AG08395 (cell line): ENCODE measurements around the gene PDE4D.

Source experiments
- DNase-seq: peaks from one replicate; pipeline ENCODE4 v3.0.0; 2012; ENCODE audit warnings: mixed read lengths, low spot score

PDE4D gene

GRCh38 chr5:59037941-59038797 is 855.4 kb downstream of the PDE4D start:
- DNase-seq = no peak

DNA sequence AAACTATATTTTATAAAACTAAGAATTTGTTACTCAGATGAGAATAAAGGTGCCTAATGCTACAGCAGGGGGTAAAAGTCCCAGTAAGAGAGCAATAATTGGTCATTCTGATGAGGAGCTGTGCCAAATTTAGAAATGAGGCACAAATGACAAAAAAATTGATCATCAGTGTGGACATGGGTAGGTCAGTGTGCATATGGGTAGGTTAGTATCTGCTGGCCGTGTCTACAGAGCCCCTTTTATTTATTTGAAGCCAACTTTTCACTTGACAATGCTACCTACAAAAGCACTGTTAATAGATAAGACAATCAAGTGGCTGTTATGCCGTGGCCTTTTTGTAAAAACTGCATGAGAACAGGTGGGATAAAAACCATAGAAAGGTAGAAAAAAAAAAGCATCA is 856.1 kb downstream of the PDE4D start:
- no peak for DNase-seq

- DNase-seq = no peak
Observed at GRCh38 chr5:59037041-59037440, 856.5 kb downstream of the PDE4D start.

GRCh38 chr5:59036274-59036961 is 857.1 kb downstream of the PDE4D start:
- DNase-seq = peak; percentile 62

- no peak for DNase-seq
Observed at GRCh38 chr5:59035681-59036080, 857.8 kb downstream of the PDE4D start.

DNA sequence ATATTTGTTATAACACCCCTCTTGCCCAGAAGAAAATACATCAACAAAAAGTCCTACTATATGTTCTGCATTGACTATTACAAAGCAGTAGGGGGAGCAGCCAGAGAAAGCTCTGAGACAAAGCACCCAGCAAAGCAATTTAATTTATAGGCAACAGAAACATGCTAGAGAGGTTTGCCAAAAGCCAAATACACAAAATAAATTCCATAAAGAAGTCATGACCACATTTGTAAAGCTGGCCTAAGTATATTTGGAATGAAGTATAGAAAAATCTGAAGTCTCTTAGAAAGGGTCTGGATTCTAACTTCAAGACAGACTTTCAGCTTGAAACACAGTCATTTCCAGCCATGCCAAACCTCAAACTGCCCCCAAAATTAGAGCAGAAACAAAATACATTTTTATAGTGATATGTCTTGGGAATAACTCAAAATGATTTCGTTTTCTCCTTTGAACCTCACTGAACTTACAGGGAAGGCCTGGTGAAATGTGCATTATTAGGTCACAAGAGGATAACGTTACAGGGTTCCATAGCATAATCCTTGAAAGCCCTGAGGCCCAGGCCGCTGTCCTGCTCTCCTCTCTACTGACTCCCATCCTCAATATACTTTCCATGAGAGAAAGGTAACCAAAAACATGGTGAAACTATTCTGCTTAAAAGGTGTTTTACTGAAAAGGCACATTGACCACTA is 858.9 kb downstream of the PDE4D start:
- DNase-seq = peak; percentile 41

DNA sequence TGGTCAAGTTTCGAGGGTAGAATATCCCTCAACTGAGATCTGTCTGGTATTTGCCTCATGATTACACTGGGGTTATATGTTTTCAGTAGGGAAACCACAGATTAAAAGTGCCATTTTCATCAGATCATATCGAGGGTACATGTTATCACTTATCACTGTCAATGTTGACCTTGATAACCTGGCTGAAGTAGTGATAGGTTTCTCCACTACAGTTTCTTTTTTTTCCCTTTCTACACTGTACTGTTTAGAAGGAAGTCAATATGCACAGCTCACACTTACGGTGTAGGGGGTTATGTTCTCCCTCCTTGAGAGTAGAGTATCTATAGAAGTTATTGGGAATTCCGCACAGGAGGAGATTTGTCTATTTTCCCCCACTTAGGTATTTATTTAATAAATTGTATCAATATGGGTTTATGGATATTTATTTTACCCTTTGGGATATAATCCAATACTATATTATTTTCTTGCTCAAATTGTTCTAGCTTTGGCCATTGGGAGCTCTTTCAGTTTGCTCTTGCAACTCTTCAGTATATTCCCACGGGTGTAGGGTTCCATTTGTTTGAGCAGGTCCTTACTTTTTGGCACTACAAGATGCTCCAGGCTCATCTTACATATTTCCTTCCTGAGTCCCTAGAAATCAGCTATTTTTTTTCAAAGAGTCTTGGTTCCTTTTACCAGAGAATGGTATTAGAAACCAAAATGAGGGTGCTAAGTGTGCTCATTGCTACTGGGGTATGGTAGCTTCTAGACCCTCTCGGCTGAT is 866.2 kb downstream of the PDE4D start:
- DNase-seq = no peak

GRCh38 chr5:59025734-59026133 is 867.8 kb downstream of the PDE4D start:
- DNase-seq = no peak

- no peak for DNase-seq
Observed at GRCh38 chr5:59021837-59022514, 871.5 kb downstream of the PDE4D start.

GRCh38 chr5:59021286-59021673 is 872.2 kb downstream of the PDE4D start:
- DNase-seq = no peak

DNA sequence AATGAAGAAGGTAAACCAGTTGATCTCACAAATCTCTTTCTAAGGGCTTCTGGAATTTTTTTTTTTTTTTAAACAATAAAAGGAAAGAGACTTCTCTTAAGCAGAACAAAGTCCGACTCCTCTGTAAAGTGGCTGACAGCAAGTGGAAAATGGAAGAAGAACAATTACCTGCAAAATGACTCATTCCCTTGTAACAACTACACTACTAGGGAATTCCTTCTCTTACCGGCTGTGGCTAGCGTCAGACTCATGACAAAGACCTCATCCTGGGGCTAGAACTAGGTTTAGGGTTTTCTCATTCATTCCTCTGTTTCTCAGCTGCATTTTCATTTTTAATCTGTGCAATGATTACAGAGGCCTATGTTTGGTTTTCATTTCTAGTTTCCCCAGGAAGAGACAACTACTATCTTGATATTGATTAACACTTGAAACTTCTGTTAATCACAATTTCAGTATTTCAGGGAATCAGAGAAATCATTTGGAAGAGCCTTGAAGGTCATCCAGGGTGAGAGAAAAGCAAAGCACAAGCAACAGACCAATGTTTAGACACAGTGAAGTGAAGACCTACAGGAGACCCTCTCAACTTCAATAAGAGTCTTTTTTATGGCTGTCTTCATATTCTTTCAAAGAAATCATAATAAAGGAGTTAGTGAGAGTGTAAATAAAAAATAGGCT is 872.8 kb downstream of the PDE4D start:
- DNase-seq = no peak

GRCh38 chr5:59019078-59019477 is 874.4 kb downstream of the PDE4D start:
- DNase-seq = no peak

DNA sequence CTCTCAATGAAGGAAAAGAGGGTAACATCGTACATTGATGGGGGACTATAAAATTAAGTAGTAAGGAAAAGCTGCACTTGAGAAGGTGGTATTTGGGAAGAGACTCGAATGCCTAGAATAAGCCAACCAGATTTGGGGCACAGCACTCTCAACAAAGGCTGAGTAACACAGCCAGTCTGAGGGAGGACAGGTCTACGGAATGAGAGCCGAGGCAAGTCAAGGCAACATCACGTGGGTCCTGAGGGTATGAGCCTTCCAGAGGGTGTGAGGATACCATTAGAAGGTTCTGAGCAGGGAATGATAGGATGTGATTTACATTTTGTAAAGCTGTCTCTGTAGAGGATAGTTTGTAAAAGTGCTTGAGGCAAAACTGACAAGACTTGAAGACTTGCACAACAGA is 876.6 kb downstream of the PDE4D start:
- no peak for DNase-seq

DNA sequence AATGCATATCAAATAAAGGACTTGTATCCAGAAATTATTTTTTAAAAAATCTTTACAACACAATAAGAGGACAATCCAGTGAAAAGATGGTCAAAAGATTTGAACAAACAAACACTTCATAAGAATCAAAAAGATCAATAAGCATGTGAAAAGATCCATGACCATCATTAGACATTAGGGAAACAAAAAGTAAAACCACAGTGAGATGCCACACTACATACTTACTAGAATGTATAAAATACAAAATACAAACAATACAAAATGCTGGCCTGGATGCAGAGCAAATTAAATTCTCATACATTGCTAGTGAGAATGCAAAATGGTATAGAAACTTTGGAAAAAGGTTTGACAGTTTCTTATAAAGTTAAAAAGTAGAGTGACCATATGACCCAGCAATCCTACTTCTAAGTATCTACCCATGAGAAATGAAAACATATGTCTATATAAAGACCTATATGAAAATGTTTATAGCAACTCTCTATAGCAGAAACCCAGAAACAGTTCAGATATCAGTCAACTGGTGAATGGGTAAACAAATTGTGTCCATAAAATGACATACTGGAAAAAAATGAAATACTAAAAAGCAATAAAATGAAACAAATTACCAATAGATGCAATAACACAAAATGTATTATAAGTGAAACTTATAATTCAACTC is 884.6 kb downstream of the PDE4D start:
- no peak for DNase-seq

GRCh38 chr5:59007460-59008063 is 886.0 kb downstream of the PDE4D start:
- peak; percentile 45 for DNase-seq

- DNase-seq = no peak
Observed at GRCh38 chr5:59005934-59006701, 887.4 kb downstream of the PDE4D start.

GRCh38 chr5:59003641-59004040 is 889.9 kb downstream of the PDE4D start:
- no peak for DNase-seq

DNA sequence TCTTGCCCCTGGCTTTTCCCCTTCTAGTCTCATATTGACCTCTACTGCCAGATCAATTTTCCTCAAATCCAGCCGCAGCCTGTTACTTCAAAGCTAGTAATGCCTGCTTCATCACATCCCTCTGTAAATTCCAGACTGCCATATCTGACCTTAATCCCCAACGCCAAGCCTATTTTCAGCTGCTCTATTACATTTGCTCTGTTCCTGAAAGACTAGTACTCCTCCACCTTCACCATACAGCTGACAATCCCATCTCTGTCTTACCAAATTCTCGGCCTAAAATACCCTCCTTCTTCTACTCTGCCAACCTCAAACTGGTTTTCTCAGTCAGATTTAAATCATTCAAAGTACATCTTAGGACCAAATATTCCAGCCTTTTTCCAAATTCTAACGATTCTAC is 890.4 kb downstream of the PDE4D start:
- no peak for DNase-seq

DNA sequence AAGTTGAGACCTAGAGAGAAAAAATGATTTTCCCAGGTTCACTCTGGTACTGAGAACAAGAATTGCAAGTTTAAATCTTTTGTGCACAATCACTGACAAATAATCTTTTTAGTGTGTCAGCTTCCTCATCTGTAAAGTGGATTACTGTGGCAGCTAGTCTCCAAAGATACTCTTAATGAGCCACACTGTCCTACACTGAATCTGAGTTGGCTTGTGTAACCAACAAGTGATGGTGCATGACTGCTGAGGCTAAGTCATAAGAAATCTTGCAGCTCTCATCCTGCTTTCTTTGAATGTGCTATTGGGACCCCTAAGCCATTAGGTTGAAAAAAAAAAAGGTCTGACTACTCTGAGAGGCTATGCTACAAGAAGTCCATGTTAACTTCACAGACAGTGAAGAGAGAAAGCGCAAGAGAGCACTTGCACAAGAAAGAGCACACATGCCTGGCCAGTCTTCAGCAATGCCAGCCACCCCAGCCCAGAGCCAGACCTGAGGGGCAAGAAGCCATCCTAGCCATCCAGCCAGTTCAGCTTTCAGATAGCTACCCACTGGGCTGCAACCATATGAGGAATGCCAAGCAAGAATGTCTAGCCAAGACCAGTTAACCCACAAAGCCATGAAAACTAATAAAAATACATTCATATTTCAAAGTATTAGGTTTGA is 891.2 kb downstream of the PDE4D start:
- no peak for DNase-seq
